Skeletal muscle cell (primary cell): ENCODE measurements around the gene KIR3DL1.
"Not testable (repeated sequence)": the region's sequence is repeated elsewhere in the genome, so short reads cannot be mapped to it uniquely, and the experiment has no call there.

Source experiments
- DNase-seq: peaks from one replicate; pipeline ENCODE4 v3.0.0-alpha.2; 2010; ENCODE audit warnings: low read depth
- H3K4me3 ChIP-seq: 2 replicates; pipeline ENCODE4 v1.5.1; 2011; ENCODE audit warnings: low read depth, mild to moderate bottlenecking, control low read depth, low read length, moderate library complexity

Gene KIR3DL1

GRCh38 chr19:54805665-54806515, 10.4 kb upstream of the KIR3DL1 start:
- DNase-seq: no peak
- H3K4me3 ChIP-seq: no peak overlapping the region

- no peak overlapping the region for H3K4me3 ChIP-seq
- no peak for DNase-seq
These were observed 9.8 kb upstream of the KIR3DL1 start for GRCh38 chr19:54806516-54806838.

GRCh38 chr19:54814571-54814970, 1.7 kb upstream of the KIR3DL1 start:
- not testable (repeated sequence) for DNase-seq, H3K4me3 ChIP-seq

GRCh38 chr19:54817670-54818536, 1.6 kb downstream of the KIR3DL1 start:
- H3K4me3 ChIP-seq: no peak overlapping the region
- DNase-seq: no peak

- H3K4me3 ChIP-seq, DNase-seq: not testable (repeated sequence)
These were observed 8.1 kb downstream of the KIR3DL1 start for GRCh38 chr19:54824416-54824815.

- not testable (repeated sequence) for H3K4me3 ChIP-seq, DNase-seq
These were observed 9.1 kb downstream of the KIR3DL1 start for GRCh38 chr19:54825326-54825725.

- DNase-seq, H3K4me3 ChIP-seq: not testable (repeated sequence)
These were observed 11.8 kb downstream of the KIR3DL1 start for GRCh38 chr19:54828064-54828463.

- H3K4me3 ChIP-seq: not testable (repeated sequence)
These were observed 16.2 kb downstream of the KIR3DL1 start, which contains the start of gene KIR2DS4 for GRCh38 chr19:54832496-54832895. Gene KIR2DS4 (plus strand): TSS chr19:54832676.

GRCh38 chr19:54835126-54835525, 18.9 kb downstream of the KIR3DL1 start:
- DNase-seq, H3K4me3 ChIP-seq: not testable (repeated sequence)

More at GRCh38 chr19:54832496-54832895, 16.2 kb downstream of the KIR3DL1 start, which contains the start of gene KIR2DS4:
- not testable (repeated sequence) for DNase-seq

- H3K4me3 ChIP-seq, DNase-seq: not testable (repeated sequence)
These were observed 21.3 kb downstream of the KIR3DL1 start for GRCh38 chr19:54837522-54837921.

GRCh38 chr19:54843171-54843570, 26.9 kb downstream of the KIR3DL1 start:
- DNase-seq, H3K4me3 ChIP-seq: not testable (repeated sequence)

- H3K4me3 ChIP-seq, DNase-seq: not testable (repeated sequence)
These were observed 33.9 kb downstream of the KIR3DL1 start, which contains the start of gene KIR3DL2 for GRCh38 chr19:54850061-54850640. Gene KIR3DL2 (plus strand): TSS chr19:54850443. CDS start chr19:54850476, 33 bp downstream.

- DNase-seq: no peak
- H3K4me3 ChIP-seq: no peak overlapping the region
These were observed 34.7 kb downstream of the KIR3DL1 start for GRCh38 chr19:54850930-54851329.

- no peak for DNase-seq
- no peak overlapping the region for H3K4me3 ChIP-seq
These were observed 35.1 kb downstream of the KIR3DL1 start for GRCh38 chr19:54851353-54851752.

GRCh38 chr19:54855241-54855640, 39.0 kb downstream of the KIR3DL1 start:
- not testable (repeated sequence) for DNase-seq, H3K4me3 ChIP-seq

- not testable (repeated sequence) for H3K4me3 ChIP-seq, DNase-seq
These were observed 42.2 kb downstream of the KIR3DL1 start for GRCh38 chr19:54858476-54858875.

- not testable (repeated sequence) for DNase-seq, H3K4me3 ChIP-seq
These were observed 43.2 kb downstream of the KIR3DL1 start for GRCh38 chr19:54859421-54859820.

- H3K4me3 ChIP-seq: not testable (repeated sequence)
These were observed 47.2 kb downstream of the KIR3DL1 start for GRCh38 chr19:54863459-54863858.

GRCh38 chr19:54871696-54872095, 55.4 kb downstream of the KIR3DL1 start:
- no peak overlapping the region for H3K4me3 ChIP-seq

More at GRCh38 chr19:54863459-54863858, 47.2 kb downstream of the KIR3DL1 start:
- not testable (repeated sequence) for DNase-seq

GRCh38 chr19:54873990-54874389, 57.7 kb downstream of the KIR3DL1 start, which contains the start of gene FCAR:
Gene FCAR (plus strand): TSS chr19:54874235. CDS start chr19:54874290, 55 bp downstream.
- no peak within 1 kb of the TSS for H3K4me3 ChIP-seq
- no peak for DNase-seq

More at GRCh38 chr19:54871696-54872095, 55.4 kb downstream of the KIR3DL1 start:
- no peak for DNase-seq
